Coronary artery (tissue), 2 donors: ENCODE measurements around the gene VPS13A.
"Not testable (repeated sequence)": the region's sequence is repeated elsewhere in the genome, so short reads cannot be mapped to it uniquely, and the experiment has no call there.

Source experiments
- DNase-seq: peaks from one replicate; pipeline ENCODE4 v3.0.0-alpha.2; 2017; ENCODE audit warnings: low spot score
- H3K27ac ChIP-seq, 2 donors: fragments of 200-600 bp; sonication (generic); one replicate each; pipeline ENCODE4 v1.5.1; 2016 to 2019
- H3K4me3 ChIP-seq: fragments of 200-600 bp; sonication (generic); 2 replicates; pipeline ENCODE4 v1.5.1; 2016; ENCODE audit warnings: mild to moderate bottlenecking, moderate library complexity
- CTCF ChIP-seq: fragments of 200-600 bp; sonication (generic); IDR thresholded peaks from one replicate; pipeline ENCODE4 v1.5.1; 2019; ENCODE audit warnings: antibody characterized with exemption

The VPS13A gene

GRCh38 chr9:77391834-77392233 lies 214.5 kb downstream of the VPS13A start:
- no peak overlapping the region for H3K4me3 ChIP-seq
- H3K27ac ChIP-seq, result no peak overlapping the region
- no peak for TF ChIP-seq CTCF
- no peak for DNase-seq

- no peak overlapping the region for H3K4me3 ChIP-seq
- TF ChIP-seq CTCF, result no peak
- no peak overlapping the region for H3K27ac ChIP-seq
- no peak for DNase-seq
Observed at GRCh38 chr9:77392328-77392727, 215.0 kb downstream of the VPS13A start.

GRCh38 chr9:77398581-77398980 lies 221.2 kb downstream of the VPS13A start:
- not testable (repeated sequence) for DNase-seq, H3K27ac ChIP-seq, H3K4me3 ChIP-seq

- no peak overlapping the region for H3K27ac ChIP-seq
- H3K4me3 ChIP-seq, result no peak overlapping the region
- TF ChIP-seq CTCF, result no peak
- DNase-seq, result no peak
Observed at GRCh38 chr9:77399964-77400363, 222.6 kb downstream of the VPS13A start.

GRCh38 chr9:77402286-77402685 lies 225.0 kb downstream of the VPS13A start:
- DNase-seq, result no peak
- Histone ChIP-seq H3K27ac (no peak overlapping the region), H3K4me3 (no peak overlapping the region)
- no peak for TF ChIP-seq CTCF

- H3K27ac ChIP-seq, result no peak overlapping the region
- TF ChIP-seq CTCF, result no peak
- no peak for DNase-seq
- H3K4me3 ChIP-seq, result no peak overlapping the region
Observed at GRCh38 chr9:77403239-77403638, 225.9 kb downstream of the VPS13A start.

GRCh38 chr9:77408521-77408920 lies 231.2 kb downstream of the VPS13A start:
- H3K27ac ChIP-seq, DNase-seq, H3K4me3 ChIP-seq: not testable (repeated sequence)

- TF ChIP-seq CTCF, result no peak
- Histone ChIP-seq H3K27ac (no peak overlapping the region), H3K4me3 (no peak overlapping the region)
- no peak for DNase-seq
Observed at GRCh38 chr9:77417566-77417965, 240.2 kb downstream of the VPS13A start.
